ENCODE results near the gene CDCA5.

CDCA5 gene

GRCh38 chr11:65083834-65084597 is at the start of gene CDCA5, which contains the start of gene ZFPL1:
Gene CDCA5, minus strand, starts transcription at chr11:65084040. Its CDS starts 62 bp downstream, at chr11:65083978.
Gene ZFPL1, plus strand, starts transcription at chr11:65084222. Its CDS starts 477 bp downstream, at chr11:65084699.
- DNase-seq = peak; percentile 79

- peak; percentile 12 for DNase-seq
Measured at GRCh38 chr11:65132988-65133700, 49.3 kb upstream of the CDCA5 start.

- DNase-seq = no peak
Measured at GRCh38 chr11:65132238-65132987, 48.6 kb upstream of the CDCA5 start.

- DNase-seq = no peak
Measured at GRCh38 chr11:65131895-65132237, 48.0 kb upstream of the CDCA5 start.

- no peak for DNase-seq
Measured at GRCh38 chr11:65131417-65131776, 47.6 kb upstream of the CDCA5 start.

- DNase-seq = no peak
Measured at GRCh38 chr11:65130631-65131416, 47.0 kb upstream of the CDCA5 start.

- no peak for DNase-seq
Measured at GRCh38 chr11:65129649-65130441, 46.0 kb upstream of the CDCA5 start.

- DNase-seq = no peak
Measured at GRCh38 chr11:65128182-65129145, 44.6 kb upstream of the CDCA5 start.

GRCh38 chr11:65127473-65128181 is 43.8 kb upstream of the CDCA5 start:
- no peak for DNase-seq

GRCh38 chr11:65126624-65127274 is 42.9 kb upstream of the CDCA5 start:
- no peak for DNase-seq

GRCh38 chr11:65125197-65126056 is 41.6 kb upstream of the CDCA5 start:
- no peak for DNase-seq

- DNase-seq = no peak
Measured at GRCh38 chr11:65124480-65125196, 40.8 kb upstream of the CDCA5 start.

GRCh38 chr11:65121865-65122696 is 38.2 kb upstream of the CDCA5 start, which contains the start of the genes FAU and MRPL49:
Gene FAU, minus strand, starts transcription at chr11:65122134. Its CDS starts 321 bp downstream, at chr11:65121813.
Gene MRPL49, plus strand, starts transcription at chr11:65122321. Its CDS starts 26 bp downstream, at chr11:65122347.
- peak; percentile 94 for DNase-seq

GRCh38 chr11:65121447-65121864 is 37.6 kb upstream of the CDCA5 start:
- no peak for DNase-seq

GRCh38 chr11:65120831-65121230 is 37.0 kb upstream of the CDCA5 start:
- no peak for DNase-seq

- DNase-seq = no peak
Measured at GRCh38 chr11:65119670-65119995, 35.8 kb upstream of the CDCA5 start.
